Fibroblast of upper back skin (primary cell): ENCODE measurements around the gene LEKR1.
"Not testable (repeated sequence)": the region's sequence is repeated elsewhere in the genome, so short reads cannot be mapped to it uniquely, and the experiment has no call there.

Experiments used
- DNase-seq: peaks from one replicate; pipeline ENCODE4 v3.0.0-alpha.2; 2013

The LEKR1 gene

GRCh38 chr3:156808025-156808424 is 18.1 kb upstream of the LEKR1 start:
- peak; percentile 59 for DNase-seq

GRCh38 chr3:156811089-156811862 is 14.9 kb upstream of the LEKR1 start:
- DNase-seq = peak; percentile 89

GRCh38 chr3:156812521-156813335 is 13.4 kb upstream of the LEKR1 start:
- no peak for DNase-seq

GRCh38 chr3:156814295-156814694 is 11.9 kb upstream of the LEKR1 start:
- no peak for DNase-seq

- DNase-seq = peak; percentile 72
Observed at GRCh38 chr3:156816091-156816793, 9.9 kb upstream of the LEKR1 start.

- DNase-seq = peak; percentile 82
Observed at GRCh38 chr3:156816794-156817645, 9.1 kb upstream of the LEKR1 start.

- no peak for DNase-seq
Observed at GRCh38 chr3:156817646-156818272, 8.4 kb upstream of the LEKR1 start.

- no peak for DNase-seq
Observed at GRCh38 chr3:156818273-156818651, 7.9 kb upstream of the LEKR1 start.

- DNase-seq = peak; percentile 94
Observed at GRCh38 chr3:156818890-156819289, 7.3 kb upstream of the LEKR1 start.

- DNase-seq = peak; percentile 51
Observed at GRCh38 chr3:156819842-156820691, 6.1 kb upstream of the LEKR1 start.

GRCh38 chr3:156820692-156821080 is 5.5 kb upstream of the LEKR1 start:
- no peak for DNase-seq

GRCh38 chr3:156822626-156823260 is 3.4 kb upstream of the LEKR1 start:
- not testable (repeated sequence) for DNase-seq

GRCh38 chr3:156825795-156826143 is 384 bp upstream of the LEKR1 start:
- DNase-seq = no peak

- no peak for DNase-seq
Observed at GRCh38 chr3:156826896-156827882, 1.0 kb downstream of the LEKR1 start.

- no peak for DNase-seq
Observed at GRCh38 chr3:156831006-156831405, 4.9 kb downstream of the LEKR1 start.

- no peak for DNase-seq
Observed at GRCh38 chr3:156834435-156834834, 8.3 kb downstream of the LEKR1 start.

GRCh38 chr3:156834962-156835535 is 8.9 kb downstream of the LEKR1 start:
- no peak for DNase-seq

- no peak for DNase-seq
Observed at GRCh38 chr3:156836701-156837100, 10.5 kb downstream of the LEKR1 start.

- peak; percentile 45 for DNase-seq
Observed at GRCh38 chr3:156837115-156837514, 11.0 kb downstream of the LEKR1 start.
